Lung microvascular endothelial cell (primary cell): ENCODE results near the gene SLC4A9. TPM values are rescaled to one million over a fixed set of nuclear protein-coding genes. Genes with fewer than 3 reads are reported as not detected.

Experiments used
- DNase-seq, 2 donors: peaks; one replicate each; pipeline versions ENCODE4 v3.0.0 to v3.0.0-alpha.2; 2010; ENCODE audit warnings: low read depth in 2 of 2
- total RNA-seq: library from RNA; depleted of rRNA; stranded (reverse); fragments of >200 nt; gene quantifications from 2 replicates; pipeline ENCODE4 v1.2.1, GENCODE V29; 2014

SLC4A9 gene
- total RNA-seq, 1 donor from 2014 or later = not detected

- no peak for DNase-seq
Observed at GRCh38 chr5:140360681-140361479, 886 bp downstream of the SLC4A9 start.

- no peak for DNase-seq
Observed at GRCh38 chr5:140361901-140362300, 1.9 kb downstream of the SLC4A9 start.

GRCh38 chr5:140362311-140362710 lies 2.3 kb downstream of the SLC4A9 start:
- DNase-seq = no peak

- DNase-seq = peak; percentile 69 to 73
Observed at GRCh38 chr5:140362875-140363630, 3.1 kb downstream of the SLC4A9 start.

- DNase-seq = no peak
Observed at GRCh38 chr5:140363631-140364471, 3.9 kb downstream of the SLC4A9 start.

GRCh38 chr5:140364472-140364765 lies 4.4 kb downstream of the SLC4A9 start:
- DNase-seq = no peak

- no peak for DNase-seq
Observed at GRCh38 chr5:140365282-140365681, 5.3 kb downstream of the SLC4A9 start.

- DNase-seq = no peak
Observed at GRCh38 chr5:140365941-140366340, 5.9 kb downstream of the SLC4A9 start.

GRCh38 chr5:140366589-140367255 lies 6.7 kb downstream of the SLC4A9 start:
- DNase-seq = no peak

- no peak for DNase-seq
Observed at GRCh38 chr5:140367256-140368013, 7.4 kb downstream of the SLC4A9 start.

- DNase-seq = no peak
Observed at GRCh38 chr5:140371356-140372151, 11.6 kb downstream of the SLC4A9 start.

- peak; percentile 76 to 79 for DNase-seq
Observed at GRCh38 chr5:140372971-140373487, 13.0 kb downstream of the SLC4A9 start.

- DNase-seq = no peak
Observed at GRCh38 chr5:140381351-140381750, 21.4 kb downstream of the SLC4A9 start.

- DNase-seq = no peak
Observed at GRCh38 chr5:140381972-140382371, 22.0 kb downstream of the SLC4A9 start.

GRCh38 chr5:140382866-140383265 lies 22.9 kb downstream of the SLC4A9 start:
- DNase-seq = no peak

GRCh38 chr5:140383300-140383699 lies 23.3 kb downstream of the SLC4A9 start:
- DNase-seq = no peak

GRCh38 chr5:140388052-140388451 lies 28.1 kb downstream of the SLC4A9 start:
- no peak for DNase-seq

- no peak for DNase-seq
Observed at GRCh38 chr5:140391312-140391711, 31.3 kb downstream of the SLC4A9 start.

GRCh38 chr5:140391732-140392131 lies 31.7 kb downstream of the SLC4A9 start:
- no peak for DNase-seq

GRCh38 chr5:140393738-140394137 lies 33.7 kb downstream of the SLC4A9 start:
- no peak for DNase-seq
